Activated T-cell treated with anti-CD3 and anti-CD28 coated beads, Interleukin-2, amount 50 U/mL, for 24 hours (primary cell): ENCODE measurements around the gene DCPS.
"Not testable (repeated sequence)": the region's sequence is repeated elsewhere in the genome, so short reads cannot be mapped to it uniquely, and the experiment has no call there.

ENCODE experiments used
- DNase-seq: peaks from one replicate; pipeline ENCODE4 v3.0.0-alpha.2; 2020
- H3K27ac Mint-ChIP-seq: 2 replicates; pipeline ENCODE4 v1.8.0; 2020; ENCODE audit warnings: mild to moderate bottlenecking, mixed read lengths
- H3K27me3 Mint-ChIP-seq: 2 replicates; pipeline ENCODE4 v1.8.0; 2020; ENCODE audit warnings: mixed read lengths
- H3K36me3 Mint-ChIP-seq: 2 replicates; pipeline ENCODE4 v1.8.0; 2020; ENCODE audit warnings: low read depth, mixed read lengths
- H3K4me1 Mint-ChIP-seq: 2 replicates; pipeline ENCODE4 v1.8.0; 2020; ENCODE audit warnings: low read depth, mixed read lengths
- H3K4me3 Mint-ChIP-seq: 2 replicates; pipeline ENCODE4 v1.8.0; 2020; ENCODE audit warnings: mild to moderate bottlenecking, moderate library complexity, mixed read lengths
- H3K9me3 Mint-ChIP-seq: 2 replicates; pipeline ENCODE4 v1.8.0; 2020; ENCODE audit warnings: mixed read lengths

DCPS gene

DNA sequence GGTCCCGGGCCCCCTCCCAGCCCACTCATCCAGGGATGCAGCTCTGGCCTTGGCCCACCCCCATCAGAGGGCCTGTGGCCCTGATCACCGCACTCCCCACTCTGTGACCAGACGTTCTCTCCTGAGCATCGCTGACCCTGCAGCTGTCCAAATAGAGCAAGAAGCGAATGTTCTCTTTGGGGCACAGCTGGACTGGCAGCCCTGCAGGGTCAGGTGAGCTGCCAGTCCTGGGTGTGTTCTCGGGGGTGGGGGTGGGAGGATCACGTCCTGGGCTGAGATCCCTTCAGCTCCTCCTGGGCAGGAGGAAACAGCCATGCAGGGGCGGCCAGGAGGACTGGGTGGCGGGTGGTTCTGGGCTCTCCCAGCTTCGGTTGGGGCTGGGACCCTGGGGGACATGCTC, 78.1 kb downstream of the DCPS start:
- not testable (repeated sequence) for H3K27ac Mint-ChIP-seq, DNase-seq, H3K4me1 Mint-ChIP-seq, H3K36me3 Mint-ChIP-seq, H3K9me3 Mint-ChIP-seq, H3K4me3 Mint-ChIP-seq, H3K27me3 Mint-ChIP-seq

DNA sequence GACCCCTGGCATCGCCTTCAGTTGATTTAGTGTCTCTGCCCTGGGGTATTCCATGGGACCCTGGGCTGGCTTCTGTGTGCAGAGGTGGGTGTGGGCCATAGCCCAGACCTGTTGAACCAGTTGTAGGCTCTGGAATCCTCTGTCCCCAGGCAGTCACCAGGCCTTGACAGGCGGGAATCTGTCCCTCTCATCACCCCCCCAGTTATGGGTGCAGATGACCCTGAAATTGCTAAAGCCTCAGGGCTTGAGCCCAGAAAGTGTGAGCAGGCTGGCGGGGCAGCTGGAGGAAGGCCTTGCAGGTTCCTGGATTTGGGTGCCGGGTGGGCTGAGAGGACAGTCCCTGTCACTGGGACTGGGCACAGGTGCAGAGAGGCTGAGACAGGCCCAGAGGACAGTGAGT, 78.8 kb downstream of the DCPS start:
- H3K9me3 Mint-ChIP-seq, H3K27ac Mint-ChIP-seq, H3K36me3 Mint-ChIP-seq, H3K27me3 Mint-ChIP-seq, H3K4me3 Mint-ChIP-seq, H3K4me1 Mint-ChIP-seq, DNase-seq: not testable (repeated sequence)

DNA sequence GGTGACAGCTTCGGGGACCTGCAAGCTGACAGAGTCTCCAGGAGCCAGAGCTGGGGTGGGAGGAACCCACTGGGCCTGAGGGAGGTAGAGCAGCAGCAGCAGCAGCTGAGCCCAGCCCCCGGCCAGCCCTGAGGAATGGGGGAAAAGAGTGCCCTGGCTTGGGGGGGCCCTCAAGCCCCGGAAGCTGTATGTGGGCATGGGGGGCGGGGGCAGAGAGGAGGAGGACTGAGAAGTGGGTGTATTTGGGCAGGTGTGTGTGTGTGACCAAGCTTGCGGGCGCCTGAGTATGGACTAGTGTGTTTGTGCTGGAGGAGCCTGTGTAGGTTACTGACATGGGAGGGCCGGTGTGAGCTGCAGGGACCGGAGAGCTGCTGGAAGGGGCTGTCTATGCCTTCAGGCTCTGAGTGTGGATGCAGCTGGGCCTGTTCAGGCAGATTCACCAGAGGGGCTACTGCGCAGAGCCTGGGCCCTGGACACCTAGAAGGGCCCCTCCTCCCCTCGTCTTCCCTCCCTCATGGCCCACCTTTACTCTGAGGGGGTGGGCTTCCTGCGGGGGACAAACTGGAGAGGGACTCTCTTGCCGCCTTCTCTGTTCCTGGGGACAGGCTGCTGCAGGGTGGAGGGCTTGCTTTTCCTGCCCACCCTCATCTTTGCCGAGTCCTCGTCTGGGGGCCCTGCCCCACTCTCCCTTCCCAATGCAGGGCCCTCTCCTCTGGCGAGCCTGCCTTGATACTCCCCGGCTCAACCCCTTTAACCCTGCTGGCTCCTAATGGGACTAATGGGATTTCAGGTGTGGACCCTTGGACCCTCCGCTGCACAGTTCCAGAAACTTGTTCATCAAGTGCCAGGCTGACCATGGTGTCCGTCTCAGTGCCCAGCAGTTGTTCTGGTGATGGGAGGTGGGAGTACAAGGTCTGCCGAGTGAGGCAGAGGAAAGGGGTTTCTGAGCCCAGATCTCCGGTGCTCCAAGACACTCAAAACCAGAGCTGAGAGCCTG, 79.8 kb downstream of the DCPS start:
- Mint-ChIP-seq H3K9me3 (no peaks in the 10 kb centered on the region), H3K4me1 (no peaks in the 10 kb centered on the region), H3K4me3 (no peak overlapping the region), H3K36me3 (no peaks in the 10 kb centered on the region), H3K27me3 (no peaks in the 10 kb centered on the region), H3K27ac (no peak overlapping the region)
- DNase-seq: no peak

DNA sequence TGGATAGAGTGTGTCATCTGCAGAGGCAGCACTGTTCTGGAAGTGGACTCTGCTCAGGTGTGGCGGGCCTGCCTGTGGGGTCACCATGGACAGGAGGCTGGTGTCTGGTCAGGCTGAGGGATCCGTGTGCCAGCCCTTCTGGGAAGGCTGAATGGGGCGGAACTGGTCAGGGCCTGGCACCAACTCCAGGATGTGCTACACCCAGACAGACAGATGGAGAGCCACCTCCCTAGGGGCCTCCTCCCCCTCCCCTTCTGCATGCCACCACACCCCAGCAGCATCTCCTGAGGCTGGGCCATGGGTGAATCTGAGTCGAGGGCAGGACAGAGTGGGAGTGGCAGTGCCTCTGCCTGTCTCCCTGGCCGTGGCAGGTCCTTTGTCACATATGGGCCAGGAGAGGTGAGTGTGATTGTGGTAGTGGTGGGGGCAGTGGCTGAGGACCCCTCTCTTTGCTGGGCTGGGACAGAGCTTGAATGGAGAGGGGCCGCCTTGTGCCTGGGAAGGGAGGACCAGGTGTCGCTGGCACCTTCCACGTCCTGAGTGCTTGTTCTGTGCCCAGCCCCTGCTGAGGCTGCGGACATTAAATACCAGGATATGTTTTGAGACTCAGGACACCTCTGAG, 80.7 kb downstream of the DCPS start:
- no peak overlapping the region for H3K27ac Mint-ChIP-seq
- no peaks in the 10 kb centered on the region for H3K27me3 Mint-ChIP-seq
- H3K9me3 Mint-ChIP-seq: no peaks in the 10 kb centered on the region
- no peak for DNase-seq
- no peak overlapping the region for H3K4me3 Mint-ChIP-seq
- no peaks in the 10 kb centered on the region for H3K4me1 Mint-ChIP-seq
- H3K36me3 Mint-ChIP-seq: no peaks in the 10 kb centered on the region

DNA sequence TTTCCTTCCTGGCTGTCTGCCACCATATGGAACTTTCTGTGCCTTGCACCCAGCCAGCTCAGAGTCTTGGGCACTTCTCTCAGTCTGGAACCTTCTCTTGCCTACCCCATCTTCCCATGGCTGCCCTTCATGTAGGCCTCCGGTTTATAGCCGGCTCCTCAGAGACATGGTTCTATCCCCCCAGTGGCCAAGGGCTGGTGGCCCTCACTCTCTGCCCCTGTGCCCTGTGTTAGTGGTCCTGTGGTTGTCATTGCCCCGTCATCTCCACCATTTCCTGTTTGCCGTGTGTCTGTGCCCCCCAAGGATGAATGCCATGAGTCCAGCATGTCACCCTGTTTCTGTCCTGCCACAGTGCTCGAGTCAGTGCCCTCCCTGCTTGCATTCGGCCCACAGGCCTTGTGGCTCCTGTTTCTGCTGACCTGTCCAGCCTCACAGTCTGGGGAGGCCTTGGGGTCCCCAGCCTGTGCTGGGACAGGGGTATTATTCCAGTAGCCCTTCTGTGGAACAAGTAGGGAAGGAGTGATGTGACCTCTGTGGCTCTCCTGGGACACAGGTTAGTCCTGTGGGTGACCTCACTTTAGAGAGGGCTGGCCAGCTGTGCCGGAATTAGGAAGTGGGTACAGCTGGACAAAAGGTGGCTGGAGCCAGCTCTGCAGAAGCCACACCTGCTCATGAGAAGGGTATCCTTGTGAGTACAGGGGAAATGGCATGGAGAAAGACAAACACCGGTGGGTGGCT, 82.3 kb downstream of the DCPS start:
- H3K4me3 Mint-ChIP-seq: no peak overlapping the region
- no peak overlapping the region for H3K27ac Mint-ChIP-seq
- DNase-seq: no peak
- no peaks in the 10 kb centered on the region for H3K36me3 Mint-ChIP-seq
- no peaks in the 10 kb centered on the region for H3K9me3 Mint-ChIP-seq
- H3K4me1 Mint-ChIP-seq: no peaks in the 10 kb centered on the region
- no peaks in the 10 kb centered on the region for H3K27me3 Mint-ChIP-seq

DNA sequence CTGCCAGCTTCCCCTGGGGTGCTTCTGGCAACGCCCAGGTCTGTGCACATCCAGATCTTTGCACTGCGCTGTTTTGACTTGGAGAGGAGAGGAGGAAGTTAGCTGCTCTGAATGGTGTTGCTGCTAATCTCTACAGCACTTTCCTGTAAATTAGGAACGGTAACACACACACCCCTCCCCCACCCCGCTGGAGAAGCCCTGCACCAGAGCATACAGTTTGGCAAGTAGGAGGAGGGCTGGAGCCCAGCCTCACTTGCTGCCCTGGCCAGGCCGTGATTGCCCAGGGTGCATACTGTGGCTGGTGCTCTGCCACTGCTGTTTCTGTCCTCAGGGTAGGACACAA, 82.8 kb downstream of the DCPS start:
- H3K4me3 Mint-ChIP-seq, H3K36me3 Mint-ChIP-seq, H3K4me1 Mint-ChIP-seq, H3K9me3 Mint-ChIP-seq, H3K27ac Mint-ChIP-seq, DNase-seq, H3K27me3 Mint-ChIP-seq: not testable (repeated sequence)

DNA sequence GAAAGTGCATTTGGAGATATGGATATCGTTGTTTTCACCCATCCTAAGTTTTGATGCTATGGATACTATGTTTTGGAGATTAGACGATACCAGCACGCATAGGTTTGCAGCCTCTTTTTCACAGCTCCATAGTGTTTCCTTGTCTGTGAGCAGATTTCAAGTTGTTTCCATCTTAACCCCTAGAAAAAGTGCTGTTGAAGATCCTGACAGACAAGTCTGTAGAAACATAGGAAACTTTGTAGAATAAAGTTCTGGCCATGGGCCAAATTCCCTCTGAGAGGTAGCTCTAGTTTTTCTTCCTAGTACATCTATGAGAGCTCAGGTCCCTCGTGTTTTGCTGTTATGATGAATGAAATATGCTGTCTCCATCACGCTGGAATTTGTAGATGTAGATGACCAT, 84.0 kb downstream of the DCPS start:
- no peak for DNase-seq
- no peak overlapping the region for H3K4me3 Mint-ChIP-seq
- no peaks in the 10 kb centered on the region for H3K9me3 Mint-ChIP-seq
- no peaks in the 10 kb centered on the region for H3K27me3 Mint-ChIP-seq
- no peaks in the 10 kb centered on the region for H3K36me3 Mint-ChIP-seq
- no peak overlapping the region for H3K27ac Mint-ChIP-seq
- H3K4me1 Mint-ChIP-seq: peaks cover 2% of the 10 kb centered on the region

DNA sequence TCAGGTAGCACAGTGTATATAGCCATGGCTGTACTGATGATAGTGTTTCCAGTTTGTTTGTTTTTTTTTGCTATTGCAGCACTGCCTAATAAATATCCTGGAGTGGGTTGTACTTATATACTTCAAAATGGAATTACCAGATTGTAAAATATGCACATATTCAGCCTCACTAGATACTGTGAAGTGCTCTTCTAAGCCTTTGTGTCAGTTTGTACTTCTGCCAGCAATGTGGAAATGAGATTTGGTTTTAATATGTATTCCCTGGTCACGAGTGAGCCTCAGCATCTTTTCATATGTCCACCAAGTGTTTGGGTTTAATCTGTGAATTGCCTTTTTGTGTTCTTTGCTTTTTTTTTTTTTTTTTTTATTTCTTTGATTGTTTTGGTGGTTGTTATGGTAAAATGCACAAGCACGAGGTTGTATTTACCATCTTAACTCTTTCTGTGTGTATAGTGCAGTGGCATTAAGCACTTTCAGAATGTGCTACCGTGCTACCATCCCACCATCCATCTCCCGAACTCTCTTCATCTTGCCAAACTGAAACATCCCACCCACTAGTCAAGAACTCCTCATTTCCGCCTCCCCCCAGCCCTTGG, 86.5 kb downstream of the DCPS start:
- no peak for DNase-seq
- H3K4me1 Mint-ChIP-seq: peaks cover 2% of the 10 kb centered on the region
- no peaks in the 10 kb centered on the region for H3K27me3 Mint-ChIP-seq
- H3K9me3 Mint-ChIP-seq: no peaks in the 10 kb centered on the region
- no peak overlapping the region for H3K4me3 Mint-ChIP-seq
- no peaks in the 10 kb centered on the region for H3K36me3 Mint-ChIP-seq
- no peak overlapping the region for H3K27ac Mint-ChIP-seq

DNA sequence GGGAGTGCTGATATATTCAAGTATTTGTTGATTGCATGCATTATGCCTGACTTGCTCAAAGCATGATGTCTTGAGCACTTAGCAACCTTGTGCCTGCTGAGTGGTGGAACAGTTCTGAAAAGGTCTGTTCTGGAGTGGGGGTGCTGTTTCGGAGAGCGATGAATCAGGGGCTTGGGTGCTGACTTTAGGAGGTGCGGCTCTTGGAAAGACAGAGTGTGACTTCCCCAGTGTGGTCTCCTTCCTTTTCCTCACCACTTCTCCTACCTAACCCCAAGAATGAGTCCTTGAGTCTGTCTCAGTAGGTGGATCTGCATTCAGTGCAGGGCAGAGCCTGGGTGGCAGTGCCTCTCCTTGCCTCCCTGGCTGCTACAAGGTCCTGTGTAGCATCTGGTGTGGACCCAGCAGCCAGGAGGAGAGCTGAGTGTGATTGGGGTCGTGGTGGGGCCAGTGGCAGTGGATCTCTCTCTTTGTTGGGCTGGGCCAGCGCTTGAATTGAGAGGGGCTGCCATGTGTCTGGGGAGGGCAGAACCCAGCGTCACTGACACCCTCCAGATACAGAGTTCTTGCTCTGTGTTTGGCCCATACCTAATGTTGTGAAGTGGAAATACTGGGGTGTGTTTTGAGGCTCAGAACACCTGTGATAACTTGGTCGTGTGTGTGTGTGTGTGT, 87.6 kb downstream of the DCPS start:
- H3K4me3 Mint-ChIP-seq: no peak overlapping the region

DNA sequence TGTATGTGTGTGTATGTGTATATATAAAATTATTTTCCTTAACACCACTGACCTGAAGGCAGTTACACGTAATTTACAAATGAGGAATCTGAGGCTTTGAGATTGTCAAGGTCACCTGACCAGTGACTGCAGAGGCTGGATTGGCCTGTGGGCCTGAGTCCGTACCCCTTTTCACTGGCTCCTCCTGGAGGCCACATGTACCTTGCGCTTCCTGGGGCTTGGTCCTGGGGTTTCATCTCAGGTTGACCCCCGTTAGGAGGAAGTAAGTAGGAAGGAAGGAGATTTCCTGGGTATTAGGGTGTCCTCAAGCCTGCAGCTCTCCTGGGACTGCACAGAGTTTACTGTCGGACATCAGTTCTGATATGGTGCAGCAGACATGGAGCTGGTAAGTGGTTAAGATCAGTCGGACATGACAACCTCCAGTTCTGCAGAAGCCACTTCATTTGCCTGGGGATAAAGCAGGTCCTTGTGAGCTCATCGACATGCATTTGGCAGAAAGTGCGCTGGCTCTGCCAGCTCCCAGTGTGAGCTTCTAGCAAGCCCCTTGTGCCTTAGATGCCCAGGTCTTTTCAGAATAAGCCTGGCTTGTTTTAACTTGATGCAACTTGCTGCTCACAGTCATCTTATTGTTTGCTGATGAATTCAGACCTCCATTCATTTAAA, 88.2 kb downstream of the DCPS start:
- peaks cover 2% of the 10 kb centered on the region for H3K4me1 Mint-ChIP-seq
- DNase-seq: no peak
- H3K36me3 Mint-ChIP-seq: no peaks in the 10 kb centered on the region
- H3K9me3 Mint-ChIP-seq: no peaks in the 10 kb centered on the region
- H3K4me3 Mint-ChIP-seq: no peak overlapping the region
- H3K27me3 Mint-ChIP-seq: no peaks in the 10 kb centered on the region
- no peak overlapping the region for H3K27ac Mint-ChIP-seq

More for the DNA sequence above, 87.6 kb downstream of the DCPS start:
- H3K27me3 Mint-ChIP-seq: no peaks in the 10 kb centered on the region
- DNase-seq: no peak
- H3K9me3 Mint-ChIP-seq: no peaks in the 10 kb centered on the region
- H3K4me1 Mint-ChIP-seq: peaks cover 2% of the 10 kb centered on the region
- no peaks in the 10 kb centered on the region for H3K36me3 Mint-ChIP-seq
- no peak overlapping the region for H3K27ac Mint-ChIP-seq

DNA sequence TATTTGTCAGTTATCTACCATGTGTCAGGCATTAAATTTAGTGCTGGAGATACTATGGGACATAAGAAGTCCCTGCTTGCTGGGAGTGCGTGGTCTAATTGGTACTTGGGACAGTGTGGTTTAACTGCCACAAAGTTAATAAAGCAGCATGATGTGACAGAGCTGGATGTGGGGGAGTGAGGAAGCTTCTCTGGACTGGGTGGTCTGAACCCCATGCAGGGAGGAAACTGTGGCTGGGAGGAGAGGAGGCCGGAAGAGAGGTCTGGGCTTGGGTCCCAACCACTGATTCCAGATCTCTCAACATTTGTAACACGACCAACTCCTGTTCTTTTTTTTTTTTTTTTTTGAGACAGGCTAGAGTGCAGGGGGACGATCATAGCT, 88.8 kb downstream of the DCPS start:
- DNase-seq: no peak
- H3K4me3 Mint-ChIP-seq: no peak overlapping the region
- H3K4me1 Mint-ChIP-seq: peaks cover 2% of the 10 kb centered on the region
- no peaks in the 10 kb centered on the region for H3K27me3 Mint-ChIP-seq
- H3K27ac Mint-ChIP-seq: no peak overlapping the region
- no peaks in the 10 kb centered on the region for H3K9me3 Mint-ChIP-seq
- H3K36me3 Mint-ChIP-seq: no peaks in the 10 kb centered on the region

DNA sequence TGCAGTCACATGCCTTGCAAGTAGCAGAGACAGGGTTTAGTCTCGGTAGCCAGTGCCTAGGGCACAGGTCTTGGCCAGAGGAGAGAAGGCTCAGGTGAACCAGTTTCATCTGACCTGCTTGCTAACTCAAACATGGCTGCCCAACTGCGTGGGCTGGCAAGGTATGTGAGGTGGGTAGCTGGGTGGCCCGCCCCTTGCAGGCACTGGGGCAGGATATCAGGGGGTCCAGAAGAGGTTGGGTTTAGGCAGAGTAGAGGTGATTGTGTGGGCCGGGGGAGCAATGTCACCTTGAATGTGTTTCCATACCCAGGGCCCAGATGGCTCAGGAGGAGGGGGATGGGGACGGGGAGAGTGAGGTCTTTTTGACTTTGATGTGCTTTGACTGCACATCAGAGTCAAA, 89.3 kb downstream of the DCPS start:
- Mint-ChIP-seq H3K36me3 (no peaks in the 10 kb centered on the region), H3K27me3 (no peaks in the 10 kb centered on the region), H3K4me1 (peaks cover 2% of the 10 kb centered on the region), H3K4me3 (no peak overlapping the region), H3K27ac (no peak overlapping the region), H3K9me3 (no peaks in the 10 kb centered on the region)
- no peak for DNase-seq

DNA sequence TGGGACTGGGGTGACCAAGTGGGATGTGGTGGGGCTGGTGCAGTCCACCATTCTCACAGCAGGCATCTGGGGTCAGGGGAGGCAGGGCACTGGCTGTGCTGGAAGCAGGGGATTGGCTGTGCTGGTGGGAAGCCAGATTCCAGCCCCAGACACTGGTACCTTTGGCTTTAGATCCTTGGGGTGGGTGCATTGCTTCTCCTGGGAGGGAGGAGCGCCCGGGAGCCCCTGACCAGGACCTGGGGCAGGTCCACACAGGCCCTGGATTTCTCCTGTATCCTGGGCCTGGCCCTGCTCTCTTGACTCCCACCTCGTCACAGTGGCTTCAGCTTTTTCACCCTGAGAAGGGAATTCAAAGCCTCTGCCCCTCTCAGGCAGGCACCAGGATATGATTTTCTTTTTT, 90.2 kb downstream of the DCPS start:
- H3K36me3 Mint-ChIP-seq: no peaks in the 10 kb centered on the region
- peaks cover 2% of the 10 kb centered on the region for H3K4me1 Mint-ChIP-seq
- no peak overlapping the region for H3K4me3 Mint-ChIP-seq
- no peaks in the 10 kb centered on the region for H3K9me3 Mint-ChIP-seq
- no peaks in the 10 kb centered on the region for H3K27me3 Mint-ChIP-seq
- no peak for DNase-seq
- H3K27ac Mint-ChIP-seq: no peak overlapping the region

DNA sequence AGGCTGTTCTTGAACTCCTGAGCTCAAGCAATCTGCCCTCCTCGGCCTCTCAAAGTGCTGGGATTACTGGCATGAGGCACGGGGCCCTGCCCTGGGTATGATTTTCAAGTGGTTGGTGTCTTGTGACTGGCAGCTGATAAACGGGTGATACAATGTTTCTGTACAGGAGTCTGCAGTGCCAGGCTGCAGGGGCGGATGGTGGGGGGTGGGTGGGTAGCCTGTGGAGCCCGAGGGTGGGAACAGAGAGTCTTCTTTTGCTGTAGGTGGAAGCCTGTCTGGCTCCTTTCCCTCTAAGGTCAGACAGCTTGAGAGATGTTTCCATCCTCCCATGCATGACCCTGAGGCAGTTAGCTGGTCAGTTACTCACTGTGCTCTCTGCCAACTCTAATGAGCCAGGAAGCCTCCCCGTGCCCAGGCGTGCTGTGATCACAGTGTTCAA, 90.8 kb downstream of the DCPS start:
- not testable (repeated sequence) for H3K9me3 Mint-ChIP-seq, H3K36me3 Mint-ChIP-seq, H3K27ac Mint-ChIP-seq, H3K27me3 Mint-ChIP-seq, H3K4me3 Mint-ChIP-seq, H3K4me1 Mint-ChIP-seq, DNase-seq
